PC-3 (cell line): ENCODE measurements around the gene LRRC8C. TPM values are rescaled to one million over a fixed set of nuclear protein-coding genes. Genes with fewer than 3 reads are reported as not detected.

Source experiments
- ATAC-seq: fragments of 200-7000 bp; cut with Tn5 transposase; 2 replicates; pipeline ENCODE4 v1.9.1; 2020; ENCODE audit warnings: mild to moderate bottlenecking, moderate library complexity
- BruUV-seq: library from RNA; stranded (reverse); fragments of 400-500 nt; replicated peaks from 2 replicates; lab custom pipeline; 2021; lab: Mats Ljungman, UMichigan
- CTCF ChIA-PET: fragments of 300-600 bp; sonication (Branson Sonifier 250); formaldehyde crosslinking; loops from one replicate; lab custom pipeline; 2022; ENCODE audit warnings: antibody characterized with exemption; lab: Charles Lee
- POLR2A ChIA-PET: fragments of 300-600 bp; sonication (Branson Sonifier 250); formaldehyde crosslinking; loops from one replicate; lab custom pipeline; 2022; ENCODE audit warnings: antibody characterized with exemption; ENCODE audit not compliant: unreplicated experiment; lab: Charles Lee
- DNase-seq: peaks from one replicate; pipeline ENCODE4 v3.0.0-alpha.2; 2015
- H2AFZ ChIP-seq: fragments of 300-600 bp; sonication (generic); 2 replicates; pipeline ENCODE4 v1.6.0; 2016; ENCODE audit warnings: antibody characterized with exemption, low read length
- H3F3A ChIP-seq: fragments of 300-600 bp; sonication (generic); one replicate; pipeline ENCODE4 v1.6.0; 2017; ENCODE audit warnings: antibody characterized with exemption, low read length, control low read depth, mild to moderate bottlenecking; ENCODE audit not compliant: unreplicated experiment
- H3K27ac ChIP-seq: fragments of 300-600 bp; sonication (generic); 2 replicates; pipeline ENCODE4 v1.5.1; 2016; ENCODE audit warnings: mild to moderate bottlenecking, low read length
- H3K27me3 ChIP-seq: fragments of 300-600 bp; sonication (generic); 2 replicates; pipeline ENCODE4 v1.6.1; 2016; ENCODE audit warnings: low read length, mixed read lengths
- H3K36me3 ChIP-seq: fragments of 300-600 bp; sonication (generic); 2 replicates; pipeline ENCODE4 v1.6.1; 2016; ENCODE audit warnings: low read depth, mixed run types, low read length, mixed read lengths
- H3K4me1 ChIP-seq: fragments of 300-600 bp; sonication (generic); 2 replicates; pipeline ENCODE4 v1.5.1; 2016; ENCODE audit warnings: low read length; ENCODE audit not compliant: insufficient read depth
- H3K4me2 ChIP-seq: fragments of 300-600 bp; sonication (generic); 2 replicates; pipeline ENCODE4 v1.6.0; 2016; ENCODE audit warnings: low read length
- H3K4me3 ChIP-seq: fragments of 300-600 bp; sonication (generic); 2 replicates; pipeline ENCODE4 v1.5.1; 2016; ENCODE audit warnings: mild to moderate bottlenecking, low read length, mixed read lengths
- H3K79me2 ChIP-seq: fragments of 300-600 bp; sonication (generic); 2 replicates; pipeline ENCODE4 v1.6.1; 2017; ENCODE audit warnings: low read length, mixed read lengths
- H3K9ac ChIP-seq: fragments of 300-600 bp; sonication (generic); 2 replicates; pipeline ENCODE4 v1.6.0; 2016; ENCODE audit warnings: mild to moderate bottlenecking, low read length
- H3K9me2 ChIP-seq: fragments of 300-600 bp; sonication (generic); replicated peaks from 2 replicates; pipeline ENCODE4 v1.6.1; 2016; ENCODE audit warnings: mixed run types, low read length, mixed read lengths
- H3K9me3 ChIP-seq: fragments of 300-600 bp; sonication (generic); 2 replicates; pipeline ENCODE4 v1.6.1; 2016; ENCODE audit warnings: low read length, mixed read lengths
- H4K20me1 ChIP-seq: fragments of 300-600 bp; sonication (generic); 2 replicates; pipeline ENCODE4 v1.6.1; 2016; ENCODE audit warnings: low read length, mixed read lengths
- EZH2 ChIP-seq: fragments of 300-600 bp; sonication (generic); IDR thresholded peaks from one replicate; pipeline ENCODE4 v1.6.1; 2017; ENCODE audit warnings: antibody characterized with exemption, mild to moderate bottlenecking, low read length; ENCODE audit not compliant: unreplicated experiment
- EZH2phosphoT487 ChIP-seq: fragments of 300-600 bp; sonication (generic); IDR thresholded peaks from 2 replicates; pipeline ENCODE4 v1.6.1; 2018; ENCODE audit warnings: mild to moderate bottlenecking, antibody characterized with exemption, low read length, borderline replicate concordance
- intact Hi-C: fragments of 100-400 bp; cut with micrococcal nuclease; formaldehyde crosslinking; loops from 2 replicates; pipeline ENCODE4 v1.9.0; 2023
- total RNA-seq: library from RNA; depleted of rRNA; stranded (reverse); fragments of >200 nt; gene quantifications from 2 replicates; pipeline ENCODE4 v1.2.3, GENCODE V29; 2014
- TF ChIP-seq, protein P1 (sequence below): fragments of 300-600 bp; sonication (generic); conservative IDR thresholded peaks from 2 replicates; pipeline ENCODE4 v1.5.1; 2017; ENCODE audit warnings: antibody characterized with exemption, low read depth, mild to moderate bottlenecking, low read length

The LRRC8C gene
- total RNA-seq, 1 experiment from 2014 or later: 4.3 TPM

- POLR2A ChIA-PET: no interaction called here
- TF ChIP-seq, protein P1, sequence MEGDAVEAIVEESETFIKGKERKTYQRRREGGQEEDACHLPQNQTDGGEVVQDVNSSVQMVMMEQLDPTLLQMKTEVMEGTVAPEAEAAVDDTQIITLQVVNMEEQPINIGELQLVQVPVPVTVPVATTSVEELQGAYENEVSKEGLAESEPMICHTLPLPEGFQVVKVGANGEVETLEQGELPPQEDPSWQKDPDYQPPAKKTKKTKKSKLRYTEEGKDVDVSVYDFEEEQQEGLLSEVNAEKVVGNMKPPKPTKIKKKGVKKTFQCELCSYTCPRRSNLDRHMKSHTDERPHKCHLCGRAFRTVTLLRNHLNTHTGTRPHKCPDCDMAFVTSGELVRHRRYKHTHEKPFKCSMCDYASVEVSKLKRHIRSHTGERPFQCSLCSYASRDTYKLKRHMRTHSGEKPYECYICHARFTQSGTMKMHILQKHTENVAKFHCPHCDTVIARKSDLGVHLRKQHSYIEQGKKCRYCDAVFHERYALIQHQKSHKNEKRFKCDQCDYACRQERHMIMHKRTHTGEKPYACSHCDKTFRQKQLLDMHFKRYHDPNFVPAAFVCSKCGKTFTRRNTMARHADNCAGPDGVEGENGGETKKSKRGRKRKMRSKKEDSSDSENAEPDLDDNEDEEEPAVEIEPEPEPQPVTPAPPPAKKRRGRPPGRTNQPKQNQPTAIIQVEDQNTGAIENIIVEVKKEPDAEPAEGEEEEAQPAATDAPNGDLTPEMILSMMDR: no peak
- no peak for TF ChIP-seq EZH2phosphoT487
- no peak for TF ChIP-seq EZH2
Observed at GRCh38 chr1:89682611-89683010, 49.7 kb downstream of the LRRC8C start.

GRCh38 chr1:89685461-89685860, 52.5 kb downstream of the LRRC8C start:
- no TSS peak for BruUV-seq
- no peak overlapping the region for H3K4me3 ChIP-seq
- ChIA-PET POLR2A (no interaction called here), CTCF (no interaction called here)
- no peaks in the 10 kb centered on the region for H4K20me1 ChIP-seq
- H3K9ac ChIP-seq: no peak overlapping the region
- no peak overlapping the region for H3K27ac ChIP-seq
- TF ChIP-seq, protein P1: no peak
- TF ChIP-seq EZH2phosphoT487 (no peak), EZH2 (no peak)
- H3K4me1 ChIP-seq: no peaks in the 10 kb centered on the region
- intact Hi-C loops: no loop called here
- no peak overlapping the region for H2AFZ ChIP-seq
- no peaks in the 10 kb centered on the region for H3K9me3 ChIP-seq
- no peaks in the 10 kb centered on the region for H3K36me3 ChIP-seq
- no peaks in the 10 kb centered on the region for H3K79me2 ChIP-seq
- ATAC-seq: no peak
- H3K27me3 ChIP-seq: no peaks in the 10 kb centered on the region
- no peaks in the 10 kb centered on the region for H3F3A ChIP-seq
- no peak overlapping the region for H3K4me2 ChIP-seq
- DNase-seq: no peak
- no peaks in the 10 kb centered on the region for H3K9me2 ChIP-seq

More at GRCh38 chr1:89682611-89683010, 49.7 kb downstream of the LRRC8C start:
- no peaks in the 10 kb centered on the region for H3K9me2 ChIP-seq
- no peaks in the 10 kb centered on the region for H3F3A ChIP-seq
- intact Hi-C loops: no loop called here
- no peaks in the 10 kb centered on the region for H3K9me3 ChIP-seq
- H3K79me2 ChIP-seq: no peaks in the 10 kb centered on the region
- H3K36me3 ChIP-seq: no peaks in the 10 kb centered on the region
- H2AFZ ChIP-seq: no peak overlapping the region
- no peak overlapping the region for H3K4me2 ChIP-seq
- no peak for DNase-seq
- no TSS peak for BruUV-seq
- H3K27me3 ChIP-seq: no peaks in the 10 kb centered on the region
- H3K27ac ChIP-seq: no peak overlapping the region
- no peaks in the 10 kb centered on the region for H4K20me1 ChIP-seq
- CTCF ChIA-PET: no interaction called here
- no peaks in the 10 kb centered on the region for H3K4me1 ChIP-seq
- ATAC-seq: no peak
- no peak overlapping the region for H3K9ac ChIP-seq
- H3K4me3 ChIP-seq: no peak overlapping the region

DNA sequence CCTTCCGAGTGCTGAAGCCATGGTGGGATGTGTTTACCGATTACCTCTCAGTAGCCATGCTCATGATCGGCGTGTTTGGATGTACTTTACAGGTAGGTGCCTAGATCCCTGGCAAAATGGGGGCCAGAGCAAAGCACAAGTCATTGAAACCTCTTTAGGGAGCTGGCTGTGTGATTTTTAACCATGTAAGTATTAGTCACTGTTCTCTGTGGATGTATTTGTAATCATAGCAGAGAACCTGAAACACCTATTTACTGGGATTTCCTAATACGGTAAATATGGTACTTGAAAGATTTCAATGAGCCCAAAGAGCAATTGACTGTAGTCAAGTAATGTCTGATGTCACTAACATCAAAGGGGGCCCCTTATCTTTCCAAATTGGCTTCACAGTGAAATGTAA, 53.6 kb downstream of the LRRC8C start:
- no peaks in the 10 kb centered on the region for H3K9me2 ChIP-seq
- no peaks in the 10 kb centered on the region for H3K9me3 ChIP-seq
- ATAC-seq (no peak), DNase-seq (no peak)
- no peak overlapping the region for H2AFZ ChIP-seq
- H3K4me2 ChIP-seq: no peak overlapping the region
- H4K20me1 ChIP-seq: no peaks in the 10 kb centered on the region
- no peaks in the 10 kb centered on the region for H3K27me3 ChIP-seq
- CTCF ChIA-PET: no interaction called here
- TF ChIP-seq EZH2: no peak
- TF ChIP-seq, protein P1: no peak
- TF ChIP-seq EZH2phosphoT487: no peak
- H3K36me3 ChIP-seq: no peaks in the 10 kb centered on the region
- no peaks in the 10 kb centered on the region for H3K4me1 ChIP-seq
- H3K27ac ChIP-seq: no peak overlapping the region
- no peak overlapping the region for H3K4me3 ChIP-seq
- intact Hi-C loops: no loop called here
- POLR2A ChIA-PET: interaction anchor here (0.6 kb wide), 1 partner anchor 386 kb away, joined by 9 read pairs; no protein-coding TSS in a partner anchor
- no peak overlapping the region for H3K9ac ChIP-seq
- no peaks in the 10 kb centered on the region for H3K79me2 ChIP-seq
- no peaks in the 10 kb centered on the region for H3F3A ChIP-seq
- no TSS peak for BruUV-seq
